GM19025 (cell line): ENCODE measurements around the gene SLC39A3.

Source experiments
- ATAC-seq: cut with Tn5 transposase; IDR thresholded peaks from one replicate; pipeline ENCODE4 v1.9.1; 2021; ENCODE audit warnings: mild to moderate bottlenecking, low read depth, moderate library complexity; ENCODE audit not compliant: unreplicated experiment

The SLC39A3 gene

DNA sequence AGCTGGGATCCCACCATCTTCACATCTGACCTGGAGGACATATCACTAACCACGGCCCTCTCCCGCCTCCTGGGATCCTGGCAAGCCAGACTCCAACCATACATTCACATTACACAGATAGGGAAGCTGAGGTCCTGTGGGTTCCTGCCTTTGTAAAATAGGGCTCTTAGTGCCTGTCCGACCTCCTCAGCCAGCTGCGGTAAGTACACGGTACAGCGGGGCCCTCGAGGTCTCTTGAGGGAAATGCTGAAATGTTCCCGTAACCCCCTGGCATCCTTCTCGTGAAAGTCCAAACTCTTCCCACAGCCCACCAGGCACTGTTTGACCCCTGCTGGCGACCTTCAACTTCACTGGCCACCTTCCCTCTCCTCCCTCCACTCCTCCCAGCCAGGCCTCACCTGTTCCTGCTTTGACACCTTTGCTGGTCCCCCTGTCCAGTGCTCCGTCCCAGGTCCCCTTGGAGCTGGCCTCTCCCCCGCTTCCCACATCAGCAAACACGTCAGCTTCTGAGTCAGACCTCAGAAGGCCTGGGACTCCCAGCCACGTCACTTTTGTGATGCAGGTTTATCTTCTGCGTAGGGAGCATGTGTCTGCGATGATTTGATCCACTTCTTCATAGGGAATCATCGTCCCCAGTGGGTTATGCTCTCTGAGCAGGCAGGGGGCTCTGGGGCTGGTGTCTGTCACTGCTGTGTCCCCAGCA is 28.5 kb downstream of the SLC39A3 start:
- ATAC-seq = no peak

DNA sequence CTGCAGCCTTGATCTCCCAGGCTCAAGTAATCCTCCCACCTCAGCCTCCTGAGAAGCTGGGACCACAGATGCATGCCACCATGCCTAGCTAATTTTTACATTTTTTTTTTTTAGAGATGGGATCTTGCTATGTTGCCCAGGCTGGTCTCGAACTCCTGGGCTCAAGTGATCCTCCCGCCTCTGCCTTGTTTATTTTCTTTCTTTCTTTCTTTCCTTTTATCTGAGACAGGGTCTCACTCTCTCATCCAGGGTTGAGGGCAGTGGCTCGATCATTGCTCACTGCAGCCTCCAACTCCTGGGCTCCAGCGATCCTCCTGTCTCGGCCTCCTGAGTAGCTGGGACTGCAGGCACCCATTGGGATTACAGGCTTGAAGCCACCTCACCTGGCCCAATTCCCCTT is 33.6 kb downstream of the SLC39A3 start:
- ATAC-seq = no peak

DNA sequence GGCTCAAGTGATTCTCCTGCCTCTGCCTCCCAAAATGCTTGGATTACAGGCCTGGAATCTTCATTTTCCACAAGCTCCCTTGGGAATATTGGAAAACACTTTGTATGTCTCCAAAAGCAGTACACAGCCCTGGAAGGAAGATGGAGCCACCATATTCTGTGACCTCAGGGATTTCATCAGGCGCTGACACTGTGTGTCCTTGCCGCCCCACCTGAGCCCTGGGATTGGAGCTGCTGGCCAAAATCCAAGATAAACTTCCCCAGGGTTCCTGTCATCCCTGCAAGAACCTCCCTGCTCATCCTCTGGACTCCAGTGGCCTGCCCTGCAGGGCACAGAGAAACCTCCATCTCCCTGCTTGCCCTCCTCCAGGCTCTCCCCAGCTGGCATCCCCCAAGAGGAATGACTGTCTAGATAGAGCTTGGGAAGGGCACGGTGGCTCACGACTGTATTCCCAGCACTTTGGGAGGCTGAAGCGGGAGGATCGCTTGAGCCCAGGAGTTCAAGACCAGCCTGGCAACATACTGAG is 36.1 kb downstream of the SLC39A3 start:
- ATAC-seq = no peak

DNA sequence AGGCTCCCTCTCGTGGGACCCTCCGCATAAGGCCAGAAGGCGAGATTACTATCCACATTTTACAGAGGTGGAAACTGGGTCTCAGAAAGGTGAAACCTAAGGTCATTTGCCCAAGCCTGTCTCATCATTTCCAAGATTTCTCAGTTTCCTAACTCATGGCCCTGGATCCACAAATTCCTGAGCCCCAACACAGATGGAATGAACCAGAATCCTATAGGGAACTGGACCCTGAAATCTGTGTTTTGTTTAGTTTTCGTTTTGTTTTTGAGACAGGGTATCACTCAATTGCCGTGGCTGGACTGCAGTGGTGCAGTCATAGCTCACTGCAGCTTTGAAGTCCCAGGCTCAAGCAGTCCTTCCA is 36.8 kb downstream of the SLC39A3 start:
- no peak for ATAC-seq

DNA sequence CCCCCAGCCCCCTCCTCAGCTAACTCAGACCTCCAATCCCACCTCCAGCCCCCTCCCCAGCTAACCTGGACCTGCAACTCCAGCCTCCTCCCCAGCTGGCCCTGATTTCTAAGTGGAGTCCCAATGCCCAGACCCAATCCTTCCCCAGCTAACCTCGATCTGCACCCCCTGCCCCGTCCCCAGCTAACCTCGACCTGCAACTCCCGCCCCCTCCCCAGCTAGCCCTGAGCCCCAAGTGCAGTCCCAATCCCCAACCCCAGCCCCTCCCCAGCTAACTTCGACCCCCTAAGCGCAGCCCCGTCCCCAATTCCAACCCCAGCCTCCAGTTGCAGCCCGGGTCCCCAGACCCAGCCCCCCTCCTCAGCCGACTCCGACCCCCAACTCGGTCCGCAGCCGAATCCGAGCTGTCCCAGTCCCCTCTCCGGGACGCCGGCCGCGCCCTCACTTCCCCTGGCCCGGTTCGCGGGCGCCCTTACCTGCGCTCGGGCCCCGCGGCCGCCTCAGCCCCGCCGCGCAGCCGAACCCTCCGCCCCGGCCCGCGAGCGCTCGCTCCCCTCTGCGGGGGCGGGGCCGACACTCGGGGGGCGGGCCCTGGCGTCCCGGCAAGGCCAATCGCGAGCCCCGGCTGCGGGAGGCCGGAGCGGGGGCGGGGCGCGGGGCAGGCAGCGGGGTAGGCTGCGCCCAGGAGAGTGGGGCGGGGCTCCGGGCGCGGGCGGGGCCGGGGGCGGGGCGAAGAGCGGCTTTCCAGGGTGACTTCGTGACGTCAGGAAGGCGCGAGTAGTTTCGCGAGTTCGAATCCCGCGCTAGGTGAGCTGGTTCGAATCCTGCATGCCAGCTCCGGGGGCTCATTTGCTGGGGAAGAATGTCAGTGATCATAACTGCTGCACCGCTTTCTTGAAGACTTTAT is 37.4 kb downstream of the SLC39A3 start, which contains the start of gene GNG7:
Gene GNG7, minus strand, starts transcription at position 525 of the 907 bp plus-strand sequence. CDS start 182,006 bp downstream, outside the sequence.
- ATAC-seq = peak; percentile 77

DNA sequence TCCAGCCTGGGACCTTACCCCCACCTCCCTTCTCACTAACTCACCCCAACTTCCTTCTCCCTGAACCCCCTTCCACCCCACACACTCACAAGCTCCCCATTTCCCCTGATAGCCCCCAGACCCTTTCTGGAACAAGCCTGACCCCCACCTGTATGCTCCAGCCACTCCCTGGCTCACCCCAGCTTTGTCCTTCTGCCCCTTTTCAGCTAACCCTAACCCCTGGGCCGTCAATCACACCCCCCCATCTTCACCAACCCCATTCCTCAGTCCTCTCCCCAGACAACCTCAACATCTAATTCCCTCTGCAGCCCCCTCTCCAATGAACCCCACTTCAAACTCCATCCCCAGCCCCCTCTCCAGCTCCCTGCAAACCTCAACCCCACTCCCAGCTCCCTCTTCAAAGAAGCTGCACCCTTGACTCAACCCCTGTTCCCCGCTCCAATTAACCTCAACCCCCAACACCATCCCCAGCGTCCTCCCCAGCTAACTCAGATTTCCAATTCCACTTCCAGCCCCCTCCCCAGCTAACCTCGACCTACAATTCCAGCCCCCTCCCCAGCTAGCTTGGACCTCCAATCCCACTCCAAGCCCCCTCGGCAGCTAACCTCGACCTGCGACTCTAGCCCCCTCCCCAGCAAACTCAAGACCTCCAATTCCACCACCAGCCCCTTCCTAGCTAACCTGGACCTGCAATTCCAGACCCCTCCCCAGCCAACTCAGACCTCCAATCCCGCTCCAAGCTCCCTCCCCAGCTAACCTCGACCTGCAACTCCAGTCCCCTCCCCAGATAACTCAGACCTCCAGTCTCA is 38.3 kb downstream of the SLC39A3 start:
- no peak for ATAC-seq

DNA sequence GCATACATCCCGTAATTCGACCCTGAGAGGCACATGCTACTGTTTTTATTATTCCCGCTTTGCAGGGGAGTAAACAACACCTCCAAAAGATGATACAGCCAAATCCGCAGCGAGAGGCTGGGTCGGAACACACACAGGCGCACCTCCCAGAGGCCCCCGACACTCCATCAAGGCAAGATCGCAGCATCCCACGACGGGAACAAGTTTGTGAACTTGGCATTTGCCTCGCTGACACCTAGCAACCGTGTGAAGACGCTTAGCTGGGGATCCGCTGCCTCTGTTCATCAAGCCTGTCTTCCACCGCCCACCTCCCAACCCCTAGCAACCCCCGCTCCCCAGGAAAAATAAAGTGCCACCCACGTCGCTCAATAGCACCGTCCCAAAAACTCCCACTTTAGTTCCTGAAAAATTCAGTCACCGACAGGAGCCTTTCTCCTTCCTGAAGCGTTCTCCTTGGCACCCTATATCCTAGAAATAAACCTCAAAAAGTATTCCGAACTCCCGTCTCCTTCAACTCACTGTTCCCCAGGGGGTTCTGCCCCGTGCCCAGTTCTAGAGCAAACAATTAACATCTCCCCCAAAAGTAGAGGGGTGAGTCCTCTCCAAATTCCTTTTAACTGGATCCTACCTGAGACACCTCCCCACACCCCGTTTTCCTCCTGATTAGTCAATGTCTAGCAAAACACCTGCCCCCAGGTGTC is 39.0 kb downstream of the SLC39A3 start:
- ATAC-seq = no peak

DNA sequence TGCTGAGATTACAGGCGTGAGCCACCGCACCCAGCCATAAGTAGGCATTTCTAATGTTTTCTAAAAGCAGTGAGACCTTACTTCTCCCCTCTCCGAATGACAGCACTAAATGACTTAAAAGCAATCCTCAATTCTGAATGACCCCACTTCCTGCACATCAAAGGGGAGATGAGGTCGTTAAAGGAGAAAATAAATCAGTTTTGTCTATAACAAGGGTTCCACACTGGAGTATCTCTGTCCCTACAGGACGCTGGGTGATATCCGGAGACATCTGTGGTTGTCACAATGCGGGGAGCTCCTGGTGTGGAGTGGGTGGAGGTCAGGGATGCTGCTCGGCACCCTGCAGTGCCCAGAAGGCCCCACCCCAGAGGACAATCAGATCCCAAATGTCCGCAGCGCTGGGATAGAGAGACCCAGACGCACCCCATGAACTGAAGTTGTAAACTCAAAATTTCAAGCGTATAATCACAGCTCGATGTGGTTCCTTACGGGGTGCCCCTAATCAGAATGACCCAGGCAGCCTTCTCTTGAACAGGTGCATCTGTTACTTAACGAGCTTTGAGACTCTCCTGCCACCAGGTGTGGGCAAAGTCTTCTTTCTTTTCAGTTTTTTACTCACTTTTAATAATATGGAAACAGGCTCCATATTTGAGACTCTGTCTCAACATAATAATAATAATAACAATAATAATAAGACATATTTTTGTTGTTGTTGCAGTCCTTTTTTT is 40.2 kb downstream of the SLC39A3 start:
- no peak for ATAC-seq

DNA sequence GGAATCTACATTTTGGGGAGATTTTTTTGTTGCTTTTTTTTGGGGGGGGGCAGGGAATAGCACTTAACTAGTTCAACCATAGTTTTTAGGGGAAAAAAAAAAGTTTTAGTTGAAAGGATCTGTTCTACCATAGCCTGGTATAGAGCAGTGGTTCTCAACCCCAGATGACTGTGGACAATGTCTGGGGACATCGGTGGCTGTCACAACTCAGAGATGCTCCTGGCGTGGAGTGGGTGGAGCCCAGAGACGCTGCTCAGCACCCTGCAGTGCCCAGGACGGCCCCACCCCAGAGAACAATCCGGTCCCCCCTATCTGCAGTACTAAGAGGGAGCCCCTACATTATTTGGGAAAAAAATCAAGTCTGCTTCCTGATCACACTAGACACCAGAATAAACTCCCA is 45.6 kb downstream of the SLC39A3 start:
- no peak for ATAC-seq

DNA sequence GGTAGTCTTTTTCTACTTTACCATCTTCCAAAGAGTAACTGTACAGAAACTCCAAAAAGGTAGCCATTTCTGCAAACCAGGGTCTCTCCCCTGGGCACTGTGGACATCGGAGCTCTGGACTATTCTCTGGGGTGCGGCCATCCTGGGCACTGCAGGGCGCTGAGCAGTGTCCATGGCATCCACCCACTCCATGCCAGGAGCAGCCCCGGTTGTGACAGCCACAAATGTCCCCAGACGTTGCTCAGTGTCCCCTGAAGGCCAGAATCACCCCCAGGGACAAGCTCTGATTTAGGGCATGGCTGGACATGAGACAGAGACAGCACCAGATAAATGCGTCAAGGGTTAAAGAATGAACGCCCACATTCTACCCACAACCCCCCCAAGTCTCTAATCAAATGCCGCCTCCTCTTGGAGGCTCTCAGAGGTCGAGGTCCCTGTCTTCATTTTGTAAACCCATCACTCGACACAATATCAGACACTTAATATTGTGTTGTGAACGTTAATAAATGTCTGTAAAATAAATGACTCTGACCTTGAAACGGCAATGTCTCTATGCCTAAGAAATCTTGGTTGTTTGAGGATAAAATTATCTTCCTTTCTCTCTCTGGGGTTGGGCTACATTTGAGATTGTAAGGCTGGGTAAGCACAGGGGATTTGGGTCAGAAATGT is 46.2 kb downstream of the SLC39A3 start:
- no peak for ATAC-seq

DNA sequence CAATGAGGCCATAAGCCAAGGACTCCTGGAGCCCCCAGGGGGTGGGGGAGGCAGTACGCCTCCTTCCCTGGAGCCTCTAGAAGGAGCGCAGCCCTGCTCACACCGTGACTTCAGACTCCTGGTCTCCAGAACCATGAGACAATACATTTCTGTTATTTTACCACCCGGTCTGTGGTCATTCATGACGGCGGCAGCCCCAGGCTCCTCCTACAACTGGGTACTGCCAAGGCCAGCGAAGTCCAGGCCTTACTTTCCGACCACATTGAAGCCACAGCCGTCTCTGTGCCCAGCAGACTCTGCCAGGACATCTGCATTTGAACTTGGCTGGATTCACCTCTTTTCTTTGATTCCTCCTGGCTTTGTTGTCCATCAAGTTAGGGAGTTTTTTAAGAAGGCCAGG is 47.9 kb downstream of the SLC39A3 start:
- ATAC-seq = no peak

DNA sequence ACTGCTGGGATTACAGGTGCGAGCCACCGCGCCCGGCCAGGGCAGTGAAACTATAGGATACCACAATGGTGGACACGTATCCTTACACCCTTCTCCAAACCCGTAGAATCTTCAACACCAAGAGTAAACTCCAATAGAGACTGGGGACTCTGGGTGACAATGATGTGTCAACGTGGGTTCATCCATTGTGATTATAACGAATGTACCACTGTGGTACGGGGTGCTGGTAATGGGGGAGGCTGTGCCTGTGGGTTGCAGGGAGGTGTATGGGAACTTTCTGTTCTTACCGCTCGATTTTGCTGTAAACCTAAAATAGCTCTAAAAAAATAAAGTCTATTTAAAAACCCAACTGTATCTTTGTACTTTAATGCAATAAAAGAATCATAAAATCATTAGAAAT is 49.0 kb downstream of the SLC39A3 start:
- ATAC-seq = no peak

DNA sequence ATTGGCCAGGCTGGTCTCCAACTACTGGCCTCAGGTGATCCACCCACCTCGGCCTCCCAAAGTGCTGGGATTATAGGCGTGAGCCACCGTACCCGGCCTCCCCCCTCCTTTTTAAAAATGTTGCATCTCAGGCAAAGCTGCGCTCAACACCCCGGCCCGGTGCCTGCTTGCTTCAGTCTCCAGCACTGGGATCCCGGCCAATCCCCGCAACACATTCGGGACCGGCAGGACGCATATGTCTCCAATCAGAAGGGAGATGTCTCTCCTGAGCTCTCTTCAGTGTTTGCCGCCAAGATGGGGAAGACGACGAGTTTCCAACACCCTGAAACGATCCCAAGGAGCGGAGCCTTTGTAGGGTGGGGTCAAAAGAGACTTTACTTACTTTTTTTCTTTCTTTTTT is 53.5 kb downstream of the SLC39A3 start:
- ATAC-seq = no peak

DNA sequence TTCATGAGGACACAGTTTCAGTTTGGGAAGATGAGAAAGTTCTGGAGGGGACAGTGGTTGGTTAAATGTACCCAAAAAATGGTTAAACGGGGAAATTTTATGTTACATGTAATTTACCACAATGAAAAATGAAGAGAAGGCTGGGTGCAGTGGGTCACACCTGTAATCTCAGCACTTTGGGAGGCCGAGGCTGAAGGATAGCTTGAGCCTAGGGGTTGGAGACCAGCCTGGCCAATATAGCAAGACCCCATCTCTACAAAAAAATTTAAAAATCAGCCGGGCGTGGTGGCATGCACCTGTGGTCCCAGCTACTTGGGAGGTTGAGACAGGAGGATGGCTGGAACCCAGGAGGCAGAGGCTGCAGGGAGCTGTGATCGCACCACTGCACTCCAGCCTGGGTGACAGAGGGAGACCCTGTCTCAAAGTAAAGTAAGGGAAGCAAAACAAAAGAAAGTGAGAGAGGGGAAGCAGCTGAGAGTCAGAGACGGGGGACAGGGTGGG is 54.6 kb downstream of the SLC39A3 start:
- ATAC-seq = no peak

DNA sequence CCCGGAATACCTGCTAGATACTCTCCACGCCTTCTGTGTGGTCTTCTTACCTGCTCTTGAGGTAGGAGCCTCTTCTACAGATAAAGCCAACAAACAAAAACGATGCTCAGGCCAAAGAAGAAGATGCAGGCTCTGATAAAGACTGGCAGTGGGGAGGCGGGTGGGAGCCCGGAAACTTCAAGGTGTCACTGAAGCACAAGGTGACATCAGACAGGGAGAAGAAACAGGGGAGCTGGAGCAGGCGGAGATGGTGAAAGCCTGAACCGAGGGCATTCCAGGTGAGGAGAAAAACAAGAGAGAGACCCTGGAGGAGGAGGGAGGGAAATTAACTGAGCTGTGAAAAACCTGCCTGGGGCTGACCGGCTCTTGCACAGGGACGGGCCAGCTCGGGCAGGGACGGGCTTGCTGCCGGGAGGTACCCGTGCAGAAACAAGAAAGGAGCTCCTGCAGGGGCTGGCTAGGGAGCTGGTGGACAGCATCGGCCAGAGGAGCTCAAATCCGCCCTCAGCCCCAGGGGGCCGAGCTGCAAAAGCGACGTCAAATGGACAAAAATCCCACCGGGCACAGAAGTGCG is 56.3 kb downstream of the SLC39A3 start:
- no peak for ATAC-seq
